GM12865 (cell line): ENCODE measurements around the gene HRH2.
"Not testable (repeated sequence)": the region's sequence is repeated elsewhere in the genome, so short reads cannot be mapped to it uniquely, and the experiment has no call there.

ENCODE experiments used
- DNase-seq: peaks from one replicate; pipeline ENCODE4 v3.0.0; 2010; ENCODE audit warnings: low read depth
- H3K4me3 ChIP-seq: 2 replicates; pipeline ENCODE4 v1.5.1; 2011; ENCODE audit warnings: mild to moderate bottlenecking, low read depth, low read length, control low read depth
- TF ChIP-seq, protein P1 (sequence below): IDR thresholded peaks from 2 replicates; pipeline ENCODE4 v1.5.1; 2011; ENCODE audit warnings: low read length, control low read depth, low read depth, inconsistent platforms; ENCODE audit not compliant: insufficient read depth; ENCODE audit errors: missing control alignments

Gene HRH2

DNA sequence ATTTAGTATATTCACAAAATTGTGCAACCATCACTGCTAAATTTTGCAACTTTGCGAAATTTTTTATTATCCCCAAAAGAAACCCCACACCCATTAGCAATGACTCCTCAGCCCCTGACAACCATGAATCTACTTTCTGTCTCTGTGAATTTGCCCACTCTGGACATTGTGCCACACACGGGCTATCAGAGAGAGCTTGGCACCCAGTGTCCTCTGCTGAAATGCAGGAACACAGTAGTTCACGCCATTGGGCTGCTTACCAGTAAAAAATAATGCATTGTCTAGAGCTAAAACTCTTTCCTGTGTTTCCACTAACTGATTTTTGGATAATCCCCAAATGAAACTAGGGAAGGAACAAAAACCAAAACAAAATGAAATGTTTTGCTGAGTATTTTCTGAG lies 60.0 kb downstream of the HRH2 start:
- TF ChIP-seq, protein P1, sequence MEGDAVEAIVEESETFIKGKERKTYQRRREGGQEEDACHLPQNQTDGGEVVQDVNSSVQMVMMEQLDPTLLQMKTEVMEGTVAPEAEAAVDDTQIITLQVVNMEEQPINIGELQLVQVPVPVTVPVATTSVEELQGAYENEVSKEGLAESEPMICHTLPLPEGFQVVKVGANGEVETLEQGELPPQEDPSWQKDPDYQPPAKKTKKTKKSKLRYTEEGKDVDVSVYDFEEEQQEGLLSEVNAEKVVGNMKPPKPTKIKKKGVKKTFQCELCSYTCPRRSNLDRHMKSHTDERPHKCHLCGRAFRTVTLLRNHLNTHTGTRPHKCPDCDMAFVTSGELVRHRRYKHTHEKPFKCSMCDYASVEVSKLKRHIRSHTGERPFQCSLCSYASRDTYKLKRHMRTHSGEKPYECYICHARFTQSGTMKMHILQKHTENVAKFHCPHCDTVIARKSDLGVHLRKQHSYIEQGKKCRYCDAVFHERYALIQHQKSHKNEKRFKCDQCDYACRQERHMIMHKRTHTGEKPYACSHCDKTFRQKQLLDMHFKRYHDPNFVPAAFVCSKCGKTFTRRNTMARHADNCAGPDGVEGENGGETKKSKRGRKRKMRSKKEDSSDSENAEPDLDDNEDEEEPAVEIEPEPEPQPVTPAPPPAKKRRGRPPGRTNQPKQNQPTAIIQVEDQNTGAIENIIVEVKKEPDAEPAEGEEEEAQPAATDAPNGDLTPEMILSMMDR: no peak
- no peak for DNase-seq

DNA sequence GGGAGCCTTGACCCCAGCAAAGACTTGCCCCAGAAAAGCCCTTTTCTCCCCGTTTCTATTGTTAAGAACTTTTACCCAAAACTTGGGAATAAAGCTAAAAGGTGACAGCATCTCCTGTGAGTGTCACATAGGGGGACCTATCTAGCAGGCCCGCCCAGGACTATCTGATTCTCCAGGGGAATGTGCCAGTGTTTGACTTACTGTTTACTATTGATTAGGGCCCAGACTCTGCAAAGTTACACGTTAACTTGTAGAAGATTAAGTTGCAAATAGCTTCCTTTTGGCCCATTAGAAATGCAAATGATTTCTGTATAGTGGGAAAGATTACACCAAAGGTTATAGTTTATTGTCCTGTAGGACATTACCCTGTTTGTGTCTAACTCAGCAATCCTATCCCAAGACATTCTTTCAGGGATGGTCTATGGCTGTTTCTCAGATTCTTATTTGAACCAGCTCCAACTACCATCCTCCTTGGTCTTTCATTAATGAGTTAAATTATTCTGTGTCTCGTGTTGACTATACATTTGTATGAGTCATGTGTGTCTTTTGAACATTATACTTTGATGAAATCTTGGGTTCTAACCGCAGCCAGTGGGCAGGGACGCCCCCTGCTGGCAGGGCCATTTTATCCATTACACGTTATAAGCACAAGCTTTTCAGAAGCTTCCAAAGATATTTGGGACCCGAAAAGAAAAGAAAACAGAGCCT lies 60.7 kb downstream of the HRH2 start:
- H3K4me3 ChIP-seq: no peak overlapping the region
- DNase-seq: peak; percentile 15
- TF ChIP-seq, protein P1: peak; percentile 30

More for the DNA sequence above, 60.0 kb downstream of the HRH2 start:
- no peak overlapping the region for H3K4me3 ChIP-seq

DNA sequence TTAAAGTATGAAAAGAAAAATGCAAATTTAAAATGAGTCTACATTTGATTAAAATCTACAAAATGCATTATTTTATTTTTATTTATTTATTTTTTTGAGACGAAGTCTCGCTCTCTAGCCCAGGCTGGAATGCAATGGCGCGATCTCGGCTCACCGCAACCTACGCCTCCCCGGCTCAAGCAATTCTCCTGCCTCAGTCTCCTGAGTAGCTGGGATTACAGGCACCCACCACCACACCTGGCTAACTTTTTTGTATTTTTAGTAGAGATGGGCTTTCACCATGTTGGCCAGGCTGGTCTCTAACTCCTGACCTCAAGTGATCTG lies 61.2 kb downstream of the HRH2 start:
- H3K4me3 ChIP-seq, DNase-seq: not testable (repeated sequence)

DNA sequence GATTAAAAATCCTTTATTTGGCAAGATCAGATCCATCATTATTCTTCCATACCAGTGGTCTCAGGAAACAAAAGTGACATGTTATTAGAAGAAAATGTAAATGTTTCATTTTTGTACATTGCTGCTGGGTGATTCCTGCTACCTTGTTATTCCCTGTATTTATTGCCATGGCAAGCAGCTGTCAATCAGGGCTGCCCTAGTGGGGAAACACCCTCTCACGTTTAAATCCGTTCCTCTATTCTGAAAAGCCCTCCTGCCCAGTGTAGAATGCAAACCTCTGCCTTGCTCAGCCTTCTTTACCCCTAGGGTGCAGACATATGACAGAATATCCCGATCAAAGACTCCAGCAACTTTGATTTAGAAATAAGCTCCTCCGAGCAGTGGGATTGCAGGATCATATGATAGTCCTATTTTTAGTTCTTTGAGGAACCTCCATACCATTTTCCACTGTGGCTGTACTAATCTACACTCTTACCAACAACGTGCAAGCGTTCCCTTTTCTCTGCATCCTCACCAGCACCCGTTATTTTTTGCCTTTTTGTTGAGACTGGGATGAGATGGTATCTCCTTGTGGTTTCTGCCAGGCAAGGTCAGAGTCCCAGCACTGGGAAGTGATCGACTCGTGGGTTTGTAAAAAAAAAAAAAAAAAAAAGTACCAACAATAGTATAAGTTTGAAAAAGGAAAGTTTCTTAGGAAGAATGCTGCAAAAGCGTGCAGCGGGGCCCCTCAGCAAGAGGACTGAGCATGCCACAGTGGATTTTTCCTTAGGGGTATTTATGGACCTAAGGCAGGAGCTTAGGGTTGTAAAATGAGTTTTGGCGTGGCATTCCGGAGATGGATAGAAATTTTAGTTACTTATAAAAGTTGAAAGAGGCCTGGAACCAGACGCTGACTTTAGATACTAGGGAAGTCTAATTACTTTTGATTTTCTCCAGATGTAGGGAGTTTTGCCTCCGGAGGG lies 66.7 kb downstream of the HRH2 start:
- no peak overlapping the region for H3K4me3 ChIP-seq
- TF ChIP-seq, protein P1: no peak
- DNase-seq: no peak

DNA sequence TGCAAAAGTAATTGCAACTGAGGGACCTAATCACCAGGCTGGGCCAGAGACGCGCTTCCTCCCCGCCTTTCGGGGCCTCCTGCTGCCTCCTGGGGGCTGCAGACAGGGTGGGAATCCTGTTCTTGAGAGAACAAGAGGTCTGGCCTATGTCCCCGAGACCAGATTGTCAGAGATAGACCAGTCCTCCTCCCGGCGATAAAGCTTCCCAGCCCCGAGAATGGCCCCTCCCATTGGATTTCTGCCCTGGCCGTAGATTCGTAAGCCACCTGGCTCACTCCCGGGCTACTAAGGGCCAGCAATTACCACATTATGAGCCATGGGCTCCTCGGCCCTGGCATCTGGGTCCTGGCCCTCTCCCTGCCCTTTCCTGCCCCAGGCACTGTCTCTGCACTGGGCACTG lies 70.4 kb downstream of the HRH2 start:
- H3K4me3 ChIP-seq: no peak overlapping the region
- no peak for DNase-seq
- TF ChIP-seq, protein P1: no peak

DNA sequence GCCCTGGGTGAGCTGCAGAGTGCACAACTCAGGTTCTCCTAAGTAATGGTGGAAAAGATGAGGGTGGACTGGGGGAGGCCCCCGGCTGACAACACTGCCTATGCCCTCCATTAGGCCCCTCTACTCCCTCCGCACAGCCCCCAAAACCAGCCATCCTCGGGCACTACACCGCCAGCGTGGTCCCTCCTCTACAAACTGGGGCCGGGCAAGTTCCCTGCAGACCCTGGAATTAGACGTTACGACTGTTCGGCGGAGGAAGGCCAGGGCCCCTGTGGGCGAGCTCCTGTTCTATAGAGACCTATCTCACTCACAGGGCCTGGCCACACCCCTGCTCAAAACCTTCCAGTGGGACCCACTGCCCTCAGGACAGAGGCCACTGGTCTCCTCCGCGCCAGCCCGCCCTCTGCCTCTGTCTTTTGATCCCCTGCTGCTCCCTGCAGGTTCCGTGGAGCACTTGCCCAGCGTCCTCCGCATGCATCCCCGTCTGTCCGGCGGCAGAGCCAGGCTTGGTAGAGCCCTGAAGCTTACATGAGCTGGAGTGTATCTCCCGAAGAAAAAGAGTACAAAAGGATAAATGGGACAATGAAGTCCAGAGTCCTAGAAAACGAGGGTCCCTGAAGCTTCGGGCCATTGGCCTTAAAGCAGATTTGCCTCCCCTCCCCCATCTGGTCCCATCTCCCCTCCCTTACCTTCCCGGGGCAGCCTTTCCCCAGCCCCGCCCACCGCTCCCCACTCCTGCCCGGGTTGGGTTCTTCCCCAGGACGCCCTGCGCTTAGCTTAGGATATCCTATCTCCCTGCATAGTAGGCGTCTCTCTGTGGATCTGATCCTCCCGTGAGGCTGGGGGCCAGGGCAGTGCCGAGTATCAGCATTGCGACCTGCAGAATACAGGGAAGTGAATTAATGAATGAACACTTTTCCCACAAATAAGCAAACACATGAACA lies 71.3 kb downstream of the HRH2 start:
- no peak for DNase-seq
- TF ChIP-seq, protein P1: no peak
- H3K4me3 ChIP-seq: no peak overlapping the region
